HFFc6 (cell line): ENCODE results near the gene HLX. TPM values are rescaled to one million over a fixed set of nuclear protein-coding genes. Genes with fewer than 3 reads are reported as not detected.

ENCODE experiments used
- DNase-seq: peaks from one replicate; pipeline ENCODE4 v3.0.0-alpha.2; 2018
- H3K27ac Mint-ChIP-seq: 2 replicates; pipeline ENCODE4 v1.8.0; 2020; ENCODE audit warnings: mild to moderate bottlenecking, mixed read lengths
- H3K27me3 Mint-ChIP-seq: 2 replicates; pipeline ENCODE4 v1.8.0; 2021; ENCODE audit warnings: mild to moderate bottlenecking, moderate library complexity, mixed read lengths; ENCODE audit not compliant: insufficient read depth
- H3K36me3 Mint-ChIP-seq: 2 replicates; pipeline ENCODE4 v1.8.0; 2021; ENCODE audit warnings: low read depth, mixed read lengths
- H3K4me1 Mint-ChIP-seq: 2 replicates; pipeline ENCODE4 v1.8.0; 2020; ENCODE audit warnings: low read depth, mixed read lengths
- H3K4me3 Mint-ChIP-seq: 2 replicates; pipeline ENCODE4 v1.8.0; 2020; ENCODE audit warnings: mild to moderate bottlenecking, moderate library complexity, mixed read lengths
- H3K9me3 Mint-ChIP-seq: 2 replicates; pipeline ENCODE4 v1.8.0; 2020; ENCODE audit warnings: mild to moderate bottlenecking, mixed read lengths
- total RNA-seq, 6 experiments: library from RNA; stranded (reverse); fragmentation: NEBNext Ultra II Directional; extraction: Animal tissue kit (Norgen Biotek cat#: 25700); gene quantifications; 2 replicates in 1 of 6; 3 replicates in 5 of 6; pipeline ENCODE4 v1.2.3, GENCODE V29; 2021
- TF ChIP-seq, protein P1 (sequence below): fragments of 200-600 bp; sonication (generic); IDR thresholded peaks from 2 replicates; pipeline ENCODE4 v1.5.0; 2021; ENCODE audit warnings: antibody characterized with exemption, mild to moderate bottlenecking

Gene HLX
- total RNA-seq, 6 experiments from 2014 or later = 9.9 to 14.3 (median 11.3) TPM

DNA sequence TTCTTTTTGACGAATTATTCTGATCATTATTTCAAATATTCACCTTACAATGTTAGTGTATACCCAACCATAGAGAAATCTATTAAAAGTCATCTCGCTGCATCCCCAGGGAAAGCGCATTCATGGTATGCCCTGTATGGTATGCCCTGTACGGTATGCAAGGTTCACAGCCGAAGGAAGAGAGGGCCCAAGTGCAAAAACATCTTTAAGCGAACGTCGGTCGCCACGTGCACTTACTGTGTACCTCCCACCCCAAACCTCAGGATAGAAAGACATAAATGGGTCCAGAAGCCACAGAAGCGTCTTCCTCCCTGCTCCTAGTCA lies 14.4 kb downstream of the HLX start:
- Mint-ChIP-seq H3K36me3 (peaks cover 23% of the 10 kb centered on the region), H3K9me3 (peaks cover 13% of the 10 kb centered on the region), H3K27ac (no peak overlapping the region), H3K4me3 (0 out of 2 replicates have a peak overlapping the region, but pooled peaks have one; percentile 37), H3K4me1 (peaks cover 7% of the 10 kb centered on the region), H3K27me3 (peaks cover 6% of the 10 kb centered on the region; the same call in 1 of the 2 replicates)
- TF ChIP-seq, protein P1, sequence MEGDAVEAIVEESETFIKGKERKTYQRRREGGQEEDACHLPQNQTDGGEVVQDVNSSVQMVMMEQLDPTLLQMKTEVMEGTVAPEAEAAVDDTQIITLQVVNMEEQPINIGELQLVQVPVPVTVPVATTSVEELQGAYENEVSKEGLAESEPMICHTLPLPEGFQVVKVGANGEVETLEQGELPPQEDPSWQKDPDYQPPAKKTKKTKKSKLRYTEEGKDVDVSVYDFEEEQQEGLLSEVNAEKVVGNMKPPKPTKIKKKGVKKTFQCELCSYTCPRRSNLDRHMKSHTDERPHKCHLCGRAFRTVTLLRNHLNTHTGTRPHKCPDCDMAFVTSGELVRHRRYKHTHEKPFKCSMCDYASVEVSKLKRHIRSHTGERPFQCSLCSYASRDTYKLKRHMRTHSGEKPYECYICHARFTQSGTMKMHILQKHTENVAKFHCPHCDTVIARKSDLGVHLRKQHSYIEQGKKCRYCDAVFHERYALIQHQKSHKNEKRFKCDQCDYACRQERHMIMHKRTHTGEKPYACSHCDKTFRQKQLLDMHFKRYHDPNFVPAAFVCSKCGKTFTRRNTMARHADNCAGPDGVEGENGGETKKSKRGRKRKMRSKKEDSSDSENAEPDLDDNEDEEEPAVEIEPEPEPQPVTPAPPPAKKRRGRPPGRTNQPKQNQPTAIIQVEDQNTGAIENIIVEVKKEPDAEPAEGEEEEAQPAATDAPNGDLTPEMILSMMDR = no peak
- DNase-seq = no peak

DNA sequence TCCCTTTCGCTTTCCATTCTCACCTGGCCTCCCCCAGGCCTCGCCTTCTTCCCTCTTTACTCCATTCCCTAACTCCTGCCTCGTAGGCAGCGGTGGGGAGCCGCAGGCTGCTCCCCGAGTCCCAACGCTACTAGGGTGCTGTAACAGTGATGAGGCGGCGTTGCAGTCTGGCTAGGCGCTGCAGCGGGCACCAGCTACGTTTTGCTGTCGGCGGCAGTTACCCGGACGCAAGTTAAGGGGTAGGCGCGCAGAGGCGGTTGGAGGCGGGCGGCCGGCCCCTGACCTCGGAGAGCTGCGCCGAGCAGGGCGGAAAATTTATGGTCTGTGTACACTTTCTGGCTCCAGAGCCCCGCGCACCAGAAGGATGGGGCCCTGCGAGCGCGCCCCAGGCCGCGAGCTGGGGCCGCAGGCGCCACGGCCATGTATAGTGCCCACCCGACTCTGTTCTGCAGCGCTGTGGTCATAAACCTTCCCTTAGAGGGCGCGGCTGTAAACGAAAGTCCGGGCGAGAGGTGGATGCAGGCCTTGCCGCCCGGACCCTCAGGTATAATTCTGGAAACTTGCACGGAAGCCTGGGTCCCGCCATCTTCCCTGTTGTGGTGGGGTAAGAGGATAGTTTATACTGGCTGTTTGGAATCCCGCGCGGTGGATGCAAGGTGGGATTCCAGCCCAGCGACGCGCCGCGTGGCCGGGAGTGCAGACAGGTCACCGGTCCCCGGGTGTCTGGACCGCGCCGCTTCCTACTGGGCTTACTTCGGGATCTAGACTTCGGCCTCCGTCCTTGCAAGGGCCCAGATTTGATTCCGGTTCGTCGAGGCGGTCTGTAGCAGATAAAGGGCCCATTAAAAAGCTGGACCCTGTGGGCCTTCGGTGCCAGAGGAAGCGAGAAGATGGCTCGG lies 15.0 kb downstream of the HLX start:
- peaks cover 6% of the 10 kb centered on the region; the same call in 1 of the 2 replicates for H3K27me3 Mint-ChIP-seq
- peaks cover 13% of the 10 kb centered on the region for H3K9me3 Mint-ChIP-seq
- peaks cover 23% of the 10 kb centered on the region for H3K36me3 Mint-ChIP-seq
- peaks cover 6% of the 10 kb centered on the region for H3K4me1 Mint-ChIP-seq
- H3K4me3 Mint-ChIP-seq = peak overlapping the region; percentile 37; the same call in 1 of the 2 replicates
- H3K27ac Mint-ChIP-seq = no peak overlapping the region
- no peak for DNase-seq
- TF ChIP-seq, protein P1 = no peak

DNA sequence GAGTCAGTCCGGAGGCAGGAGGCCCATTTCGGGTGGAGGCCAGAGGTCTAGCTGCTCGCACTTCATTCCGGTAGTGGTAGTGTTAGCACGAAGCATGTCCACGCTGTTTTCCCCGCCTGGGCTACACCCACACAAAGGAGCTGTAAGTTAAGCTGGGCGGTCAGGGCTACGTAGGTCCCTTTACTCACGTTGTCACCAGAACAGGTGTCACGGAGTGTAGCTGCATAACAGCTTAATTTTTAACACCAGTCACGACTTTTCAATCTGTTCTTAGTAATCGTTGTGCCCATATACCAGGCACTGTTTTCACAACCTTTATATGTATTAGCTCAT lies 15.6 kb downstream of the HLX start:
- TF ChIP-seq, protein P1 = no peak
- Mint-ChIP-seq H3K36me3 (peaks cover 23% of the 10 kb centered on the region), H3K4me3 (no peak overlapping the region), H3K9me3 (peaks cover 13% of the 10 kb centered on the region), H3K27ac (no peak overlapping the region), H3K4me1 (peaks cover 6% of the 10 kb centered on the region), H3K27me3 (peaks cover 6% of the 10 kb centered on the region; the same call in 1 of the 2 replicates)
- DNase-seq = no peak

DNA sequence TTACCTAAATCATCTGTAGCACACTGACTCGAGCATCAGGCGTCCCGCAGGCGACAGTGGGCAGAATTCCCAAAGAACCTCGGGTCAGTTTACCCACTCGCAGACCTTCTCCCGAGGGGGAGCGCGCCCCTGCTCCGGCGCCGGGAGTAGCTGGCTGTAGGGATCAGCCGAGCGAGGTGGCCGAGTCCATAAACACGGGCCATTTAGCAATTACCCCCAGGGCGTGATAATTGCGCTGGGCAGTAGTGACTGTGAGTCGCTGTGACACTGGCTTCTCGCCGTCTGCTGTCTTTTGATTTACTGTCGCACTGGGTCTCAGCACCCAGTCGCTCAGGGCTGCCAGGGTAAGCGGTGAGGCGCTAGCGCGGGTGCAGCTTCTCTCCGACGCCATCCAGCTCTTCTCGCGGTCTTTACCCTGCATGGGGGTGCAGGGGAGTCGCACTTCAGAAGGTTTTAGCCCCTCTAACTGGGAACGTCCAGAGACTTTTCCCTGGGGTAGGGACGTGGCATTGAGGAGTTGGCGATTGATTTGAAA lies 16.2 kb downstream of the HLX start:
- peaks cover 13% of the 10 kb centered on the region for H3K9me3 Mint-ChIP-seq
- no peak for DNase-seq
- peaks cover 23% of the 10 kb centered on the region for H3K36me3 Mint-ChIP-seq
- no peak overlapping the region for H3K27ac Mint-ChIP-seq
- peaks cover 6% of the 10 kb centered on the region; the same call in 1 of the 2 replicates for H3K27me3 Mint-ChIP-seq
- no peak overlapping the region for H3K4me3 Mint-ChIP-seq
- TF ChIP-seq, protein P1 = no peak
- H3K4me1 Mint-ChIP-seq = peaks cover 6% of the 10 kb centered on the region

DNA sequence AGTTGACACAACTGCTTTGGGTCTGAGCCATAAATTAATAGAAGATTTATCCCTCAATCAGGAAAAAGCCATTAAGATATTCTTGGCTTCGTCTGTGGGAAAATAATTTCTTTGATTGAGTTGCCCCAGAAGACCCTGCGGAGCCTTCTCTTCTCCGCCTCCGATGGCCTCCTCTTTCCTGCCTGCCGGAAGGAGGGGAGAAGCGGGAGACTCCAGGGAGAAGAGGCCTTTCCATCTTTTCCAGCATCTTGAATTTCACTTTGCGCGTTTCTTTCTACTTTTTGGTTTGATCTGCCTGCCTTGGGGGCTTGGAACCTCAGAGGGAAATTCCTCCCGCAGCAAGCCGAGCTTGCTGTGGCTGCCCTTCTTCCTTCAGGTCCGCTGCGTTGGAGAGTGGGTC lies 16.8 kb downstream of the HLX start:
- TF ChIP-seq, protein P1 = no peak
- H3K36me3 Mint-ChIP-seq = peaks cover 23% of the 10 kb centered on the region
- H3K9me3 Mint-ChIP-seq = peaks cover 13% of the 10 kb centered on the region
- H3K27me3 Mint-ChIP-seq = peaks cover 6% of the 10 kb centered on the region; the same call in 1 of the 2 replicates
- no peak overlapping the region for H3K27ac Mint-ChIP-seq
- peaks cover 8% of the 10 kb centered on the region for H3K4me1 Mint-ChIP-seq
- H3K4me3 Mint-ChIP-seq = no peak overlapping the region
- DNase-seq = no peak
